ENCODE measurements around the gene GRM8. TPM values are rescaled to one million over a fixed set of nuclear protein-coding genes. Genes with fewer than 3 reads are reported as not detected.
A peak's percentile ranks its signal among the peaks of the same experiment; 100 is the strongest.
"Not testable (repeated sequence)": the region's sequence is repeated elsewhere in the genome, so short reads cannot be mapped to it uniquely, and the experiment has no call there.

GRM8 gene
- total RNA-seq, 2 donors from 2014 or later = 0.18 TPM; not detected in 1

GRCh38 chr7:126856691-126857291 lies 395.9 kb downstream of the GRM8 start:
- DNase-seq (no peak), ATAC-seq (no peak)
- intact Hi-C loops (cut with DNase I) = no loop called here

- DNase-seq = no peak
- intact Hi-C loops (cut with DNase I) = no loop called here
- ATAC-seq = no peak
Observed at GRCh38 chr7:126845331-126845730, 407.4 kb downstream of the GRM8 start.

- intact Hi-C loops (cut with DNase I) = no loop called here
- no peak for DNase-seq
- no peak for ATAC-seq
Observed at GRCh38 chr7:126843883-126844282, 408.9 kb downstream of the GRM8 start.

GRCh38 chr7:126843336-126843735 lies 409.4 kb downstream of the GRM8 start:
- intact Hi-C loops (cut with DNase I) = no loop called here
- ATAC-seq (no peak), DNase-seq (no peak)

GRCh38 chr7:126842451-126842850 lies 410.3 kb downstream of the GRM8 start:
- intact Hi-C loops (cut with DNase I) = no loop called here
- no peak for ATAC-seq
- DNase-seq = no peak

- intact Hi-C loops (cut with DNase I) = no loop called here
- ATAC-seq (no peak), DNase-seq (no peak)
Observed at GRCh38 chr7:126840869-126841268, 411.9 kb downstream of the GRM8 start.

GRCh38 chr7:126839624-126840023 lies 413.1 kb downstream of the GRM8 start:
- intact Hi-C loops (cut with DNase I) = no loop called here
- ATAC-seq (no peak), DNase-seq (no peak)

- intact Hi-C loops (cut with DNase I) = no loop called here
- DNase-seq = no peak
- ATAC-seq = no peak
Observed at GRCh38 chr7:126838194-126838593, 414.5 kb downstream of the GRM8 start.

GRCh38 chr7:126831241-126831640 lies 421.5 kb downstream of the GRM8 start:
- DNase-seq; ATAC-seq; intact Hi-C loops (cut with DNase I): not testable (repeated sequence)

GRCh38 chr7:126820925-126821324 lies 431.8 kb downstream of the GRM8 start:
- DNase-seq (no peak), ATAC-seq (no peak)
- intact Hi-C loops (cut with DNase I) = no loop called here

GRCh38 chr7:126819197-126819484 lies 433.6 kb downstream of the GRM8 start:
- ATAC-seq = no peak
- DNase-seq = no peak
- intact Hi-C loops (cut with DNase I) = no loop called here

- intact Hi-C loops (cut with DNase I) = no loop called here
- ATAC-seq (no peak), DNase-seq (no peak)
Observed at GRCh38 chr7:126818393-126819196, 434.1 kb downstream of the GRM8 start.

- intact Hi-C loops (cut with DNase I) = no loop called here
- DNase-seq (no peak), ATAC-seq (no peak)
Observed at GRCh38 chr7:126809188-126809587, 443.6 kb downstream of the GRM8 start.

GRCh38 chr7:126806614-126807013 lies 446.1 kb downstream of the GRM8 start:
- no peak for ATAC-seq
- intact Hi-C loops (cut with DNase I) = no loop called here
- no peak for DNase-seq

GRCh38 chr7:126805351-126805750 lies 447.4 kb downstream of the GRM8 start:
- intact Hi-C loops (cut with DNase I) = no loop called here
- no peak for ATAC-seq
- DNase-seq = no peak

GRCh38 chr7:126804604-126805003 lies 448.1 kb downstream of the GRM8 start:
- ATAC-seq (no peak), DNase-seq (no peak)
- intact Hi-C loops (cut with DNase I) = no loop called here

GRCh38 chr7:126803990-126804389 lies 448.8 kb downstream of the GRM8 start:
- DNase-seq (no peak), ATAC-seq (peak in 1 of 2 donors; percentile 84)
- intact Hi-C loops (cut with DNase I) = no loop called here

- ATAC-seq = peak in 1 of 2 donors; percentile 84
- peak; percentile 25 for DNase-seq
- intact Hi-C loops (cut with DNase I) = no loop called here
Observed at GRCh38 chr7:126803060-126803665, 449.6 kb downstream of the GRM8 start.

- DNase-seq (no peak), ATAC-seq (no peak)
- intact Hi-C loops (cut with DNase I) = no loop called here
Observed at GRCh38 chr7:126801733-126802132, 451.0 kb downstream of the GRM8 start.

GRCh38 chr7:126799541-126799940 lies 453.2 kb downstream of the GRM8 start:
- intact Hi-C loops (cut with DNase I) = no loop called here
- DNase-seq (no peak), ATAC-seq (no peak)

- no peak for ATAC-seq
- DNase-seq = no peak
- intact Hi-C loops (cut with DNase I) = no loop called here
Observed at GRCh38 chr7:126792521-126792920, 460.2 kb downstream of the GRM8 start.
